ENCODE results near the gene PSORS1C2.

DNA sequence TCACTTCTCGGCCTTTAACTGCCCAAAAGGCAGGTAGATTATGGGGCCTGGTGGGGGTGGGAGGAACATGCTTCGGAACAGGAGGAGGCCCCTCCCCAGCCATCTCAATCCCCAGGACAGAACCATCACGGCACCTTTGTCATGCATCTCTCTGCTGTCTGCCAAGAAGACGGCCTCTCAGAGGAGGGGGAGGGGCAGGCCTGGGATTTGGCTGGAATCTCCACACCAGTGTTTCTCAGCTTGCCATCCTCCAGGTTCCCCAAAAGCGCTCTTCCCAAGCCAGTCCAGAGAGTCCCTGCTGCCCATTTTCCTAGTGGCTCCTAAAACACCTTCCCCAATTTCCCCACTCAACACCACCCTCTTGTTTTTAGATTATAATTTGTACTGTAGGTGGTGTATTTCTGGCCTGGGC is 34.1 kb upstream of the PSORS1C2 start:
- TF ChIP-seq, protein P1, sequence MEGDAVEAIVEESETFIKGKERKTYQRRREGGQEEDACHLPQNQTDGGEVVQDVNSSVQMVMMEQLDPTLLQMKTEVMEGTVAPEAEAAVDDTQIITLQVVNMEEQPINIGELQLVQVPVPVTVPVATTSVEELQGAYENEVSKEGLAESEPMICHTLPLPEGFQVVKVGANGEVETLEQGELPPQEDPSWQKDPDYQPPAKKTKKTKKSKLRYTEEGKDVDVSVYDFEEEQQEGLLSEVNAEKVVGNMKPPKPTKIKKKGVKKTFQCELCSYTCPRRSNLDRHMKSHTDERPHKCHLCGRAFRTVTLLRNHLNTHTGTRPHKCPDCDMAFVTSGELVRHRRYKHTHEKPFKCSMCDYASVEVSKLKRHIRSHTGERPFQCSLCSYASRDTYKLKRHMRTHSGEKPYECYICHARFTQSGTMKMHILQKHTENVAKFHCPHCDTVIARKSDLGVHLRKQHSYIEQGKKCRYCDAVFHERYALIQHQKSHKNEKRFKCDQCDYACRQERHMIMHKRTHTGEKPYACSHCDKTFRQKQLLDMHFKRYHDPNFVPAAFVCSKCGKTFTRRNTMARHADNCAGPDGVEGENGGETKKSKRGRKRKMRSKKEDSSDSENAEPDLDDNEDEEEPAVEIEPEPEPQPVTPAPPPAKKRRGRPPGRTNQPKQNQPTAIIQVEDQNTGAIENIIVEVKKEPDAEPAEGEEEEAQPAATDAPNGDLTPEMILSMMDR (IDR thresholded peaks at IDR 0.05) = no peak
- no peak for TF ChIP-seq POLR2A (IDR thresholded peaks at IDR 0.05; ENCODE audit: low read depth)
- TF ChIP-seq EP300 (IDR thresholded peaks at IDR 0.05) = no peak
- TF ChIP-seq POLR2AphosphoS5 (IDR thresholded peaks at IDR 0.05) = no peak

Measured in esophagus muscularis mucosa (tissue), 4 donors.